ENCODE data around the gene GXYLT2.

DNA sequence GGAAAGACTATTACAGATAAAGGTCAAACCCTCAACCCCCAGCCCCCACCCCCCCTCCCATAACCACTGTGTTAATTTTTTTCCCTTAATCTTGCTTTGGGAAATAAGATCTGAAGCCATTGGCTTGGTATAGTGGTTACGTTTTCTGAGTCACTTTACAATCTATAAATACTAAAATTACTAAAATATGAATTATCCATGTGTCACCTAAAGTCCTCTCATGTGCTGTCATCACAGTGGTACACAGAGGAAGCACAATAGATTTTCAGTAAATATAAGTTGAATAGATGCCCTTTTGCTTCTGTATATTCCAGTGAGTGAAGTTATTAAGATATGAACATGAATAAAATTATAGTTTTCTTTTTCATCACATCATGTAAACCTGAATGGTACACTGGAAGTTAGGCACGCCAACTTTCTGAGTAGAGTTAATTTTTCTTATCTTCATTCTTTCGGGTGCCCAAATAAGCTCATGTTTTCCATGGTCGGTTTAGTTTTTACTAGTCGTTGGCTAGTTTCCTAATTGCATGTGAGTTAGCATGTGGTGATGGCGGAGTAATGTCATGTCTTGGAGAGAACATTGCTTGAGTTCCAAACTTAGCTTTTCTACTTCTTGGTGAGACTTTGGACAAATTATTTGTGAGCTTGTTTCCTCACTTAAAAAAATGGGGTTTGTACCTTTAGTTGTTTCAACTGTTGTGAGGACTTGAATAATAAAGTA, 120.3 kb downstream of the GXYLT2 start:
- TF ChIP-seq, protein P1, sequence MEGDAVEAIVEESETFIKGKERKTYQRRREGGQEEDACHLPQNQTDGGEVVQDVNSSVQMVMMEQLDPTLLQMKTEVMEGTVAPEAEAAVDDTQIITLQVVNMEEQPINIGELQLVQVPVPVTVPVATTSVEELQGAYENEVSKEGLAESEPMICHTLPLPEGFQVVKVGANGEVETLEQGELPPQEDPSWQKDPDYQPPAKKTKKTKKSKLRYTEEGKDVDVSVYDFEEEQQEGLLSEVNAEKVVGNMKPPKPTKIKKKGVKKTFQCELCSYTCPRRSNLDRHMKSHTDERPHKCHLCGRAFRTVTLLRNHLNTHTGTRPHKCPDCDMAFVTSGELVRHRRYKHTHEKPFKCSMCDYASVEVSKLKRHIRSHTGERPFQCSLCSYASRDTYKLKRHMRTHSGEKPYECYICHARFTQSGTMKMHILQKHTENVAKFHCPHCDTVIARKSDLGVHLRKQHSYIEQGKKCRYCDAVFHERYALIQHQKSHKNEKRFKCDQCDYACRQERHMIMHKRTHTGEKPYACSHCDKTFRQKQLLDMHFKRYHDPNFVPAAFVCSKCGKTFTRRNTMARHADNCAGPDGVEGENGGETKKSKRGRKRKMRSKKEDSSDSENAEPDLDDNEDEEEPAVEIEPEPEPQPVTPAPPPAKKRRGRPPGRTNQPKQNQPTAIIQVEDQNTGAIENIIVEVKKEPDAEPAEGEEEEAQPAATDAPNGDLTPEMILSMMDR (IDR thresholded peaks at IDR 0.05), result no peak
- TF ChIP-seq POLR2AphosphoS5 (IDR thresholded peaks at IDR 0.05) (no peak), POLR2A (IDR thresholded peaks at IDR 0.05) (no peak)
